ENCODE measurements around the gene ELMO1. TPM values are rescaled to one million over a fixed set of nuclear protein-coding genes. Genes with fewer than 3 reads are reported as not detected.
A peak's percentile ranks its signal among the peaks of the same experiment; 100 is the strongest.

ELMO1 gene
- total and polyA plus RNA-seq, 4 donors: 6.7 to 51.5 (median 14.8) TPM

DNA sequence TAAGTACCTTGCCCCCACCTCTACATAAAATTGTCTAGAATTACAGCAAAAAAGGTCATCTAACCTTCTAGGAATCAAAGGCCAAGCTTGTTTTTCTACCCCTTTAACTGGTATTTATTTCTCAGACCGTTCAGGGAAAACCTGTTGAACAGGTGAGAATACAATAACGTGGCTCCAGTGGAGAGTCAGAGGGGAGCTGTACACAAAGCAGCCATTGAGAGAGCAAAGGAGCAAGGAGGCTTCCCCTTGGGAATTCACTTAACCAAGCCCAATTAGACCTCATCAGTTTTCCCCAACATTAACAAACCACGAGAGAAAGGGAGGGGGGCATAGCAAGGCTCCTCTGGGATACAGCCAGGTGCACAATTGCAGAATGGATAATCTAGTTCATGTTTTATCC, 101.9 kb downstream of the ELMO1 start:
- Histone ChIP-seq H3K27me3 (ENCODE audit: control insufficient read depth in 4 of 4, insufficient read depth in 4 of 4, low read length in 3 of 4) (no peaks in the 10 kb centered on the region), H3K27ac (ENCODE audit: low read depth in 1 of 2, low read length in 2 of 2) (no peak overlapping the region), H3K4me1 (ENCODE audit: control insufficient read depth in 4 of 4, insufficient read depth in 4 of 4, low read length in 3 of 4) (peaks cover 0 to 7% (median 0%) of the 10 kb centered on the region in 4 donors), H3K9me3 (ENCODE audit: control insufficient read depth in 4 of 4, low read length in 3 of 4) (no peaks in the 10 kb centered on the region), H3K9ac (ENCODE audit: low read depth in 1 of 2, low read length in 2 of 2) (no peak overlapping the region), H3K36me3 (ENCODE audit: control insufficient read depth in 4 of 4, insufficient read depth in 3 of 4, low read depth in 1 of 4, low read length in 3 of 4) (peaks cover 0 to 2% (median 0%) of the 10 kb centered on the region in 4 donors), H3K4me3 (ENCODE audit: low read depth in 1 of 3, low read length in 3 of 3) (no peak overlapping the region)
- 74% methylated on average over 3 of the region's 3 CpGs for WGBS
- no peak for TF ChIP-seq HNF4G (IDR thresholded peaks at IDR 0.05)
- no peak for TF ChIP-seq SP1 (IDR thresholded peaks at IDR 0.05)
- TF ChIP-seq RXRA (IDR thresholded peaks at IDR 0.05): no peak
- TF ChIP-seq, protein P1, sequence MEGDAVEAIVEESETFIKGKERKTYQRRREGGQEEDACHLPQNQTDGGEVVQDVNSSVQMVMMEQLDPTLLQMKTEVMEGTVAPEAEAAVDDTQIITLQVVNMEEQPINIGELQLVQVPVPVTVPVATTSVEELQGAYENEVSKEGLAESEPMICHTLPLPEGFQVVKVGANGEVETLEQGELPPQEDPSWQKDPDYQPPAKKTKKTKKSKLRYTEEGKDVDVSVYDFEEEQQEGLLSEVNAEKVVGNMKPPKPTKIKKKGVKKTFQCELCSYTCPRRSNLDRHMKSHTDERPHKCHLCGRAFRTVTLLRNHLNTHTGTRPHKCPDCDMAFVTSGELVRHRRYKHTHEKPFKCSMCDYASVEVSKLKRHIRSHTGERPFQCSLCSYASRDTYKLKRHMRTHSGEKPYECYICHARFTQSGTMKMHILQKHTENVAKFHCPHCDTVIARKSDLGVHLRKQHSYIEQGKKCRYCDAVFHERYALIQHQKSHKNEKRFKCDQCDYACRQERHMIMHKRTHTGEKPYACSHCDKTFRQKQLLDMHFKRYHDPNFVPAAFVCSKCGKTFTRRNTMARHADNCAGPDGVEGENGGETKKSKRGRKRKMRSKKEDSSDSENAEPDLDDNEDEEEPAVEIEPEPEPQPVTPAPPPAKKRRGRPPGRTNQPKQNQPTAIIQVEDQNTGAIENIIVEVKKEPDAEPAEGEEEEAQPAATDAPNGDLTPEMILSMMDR (IDR thresholded peaks at IDR 0.05; ENCODE audit: low read depth, low read length, missing input control): no peak
- no peak for TF ChIP-seq NR2F2 (IDR thresholded peaks at IDR 0.05)
- DNase-seq (ENCODE audit: low spot score): no peak

DNA sequence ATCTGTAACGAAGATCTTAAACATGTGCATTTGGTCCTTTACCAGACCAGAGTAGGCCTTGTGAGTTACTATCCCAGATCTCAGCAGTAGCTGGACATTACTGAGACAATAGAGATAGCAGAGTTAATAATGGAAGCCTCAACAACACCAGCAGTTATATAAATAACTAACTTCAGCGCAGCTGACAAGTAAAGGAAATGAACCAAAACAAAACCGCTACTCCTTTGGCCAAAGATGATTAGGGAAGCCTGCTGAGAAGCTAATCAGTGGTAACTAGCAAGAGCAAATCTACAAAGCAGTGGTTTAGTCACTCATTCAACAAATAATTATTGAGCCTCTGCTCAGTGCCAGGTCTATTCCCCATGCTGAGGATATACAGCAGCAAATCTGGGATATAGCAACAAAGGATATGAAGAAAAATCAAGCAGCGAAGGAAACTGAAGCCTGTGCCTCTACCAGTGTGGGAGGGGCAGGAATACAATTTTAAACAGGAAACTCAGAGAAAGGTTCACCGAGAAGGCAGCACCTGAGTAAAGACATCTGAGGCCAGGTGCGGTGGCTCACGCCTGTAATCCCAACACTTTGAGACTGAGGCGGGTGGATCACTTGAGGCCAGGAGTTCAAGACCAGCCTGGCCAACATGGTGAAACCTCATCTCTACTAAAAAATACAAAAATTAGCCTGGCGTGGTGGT, 103.6 kb downstream of the ELMO1 start:
- H3K9ac ChIP-seq (ENCODE audit: low read depth in 1 of 2, low read length in 2 of 2): no peak overlapping the region
- TF ChIP-seq, protein P2, sequence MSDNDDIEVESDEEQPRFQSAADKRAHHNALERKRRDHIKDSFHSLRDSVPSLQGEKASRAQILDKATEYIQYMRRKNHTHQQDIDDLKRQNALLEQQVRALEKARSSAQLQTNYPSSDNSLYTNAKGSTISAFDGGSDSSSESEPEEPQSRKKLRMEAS (IDR thresholded peaks at IDR 0.05): no peak
- TF ChIP-seq RXRA (IDR thresholded peaks at IDR 0.05) (no peak), EGR1 (IDR thresholded peaks at IDR 0.05; ENCODE audit: low read depth in 2 of 2) (no peak), HNF4G (IDR thresholded peaks at IDR 0.05) (no peak), RAD21 (IDR thresholded peaks at IDR 0.05) (no peak), TAF1 (conservative IDR thresholded peaks at IDR 0.05) (no peak), YY1 (IDR thresholded peaks at IDR 0.05) (no peak), NR2F2 (IDR thresholded peaks at IDR 0.05) (no peak)
- TF ChIP-seq, protein P3, sequence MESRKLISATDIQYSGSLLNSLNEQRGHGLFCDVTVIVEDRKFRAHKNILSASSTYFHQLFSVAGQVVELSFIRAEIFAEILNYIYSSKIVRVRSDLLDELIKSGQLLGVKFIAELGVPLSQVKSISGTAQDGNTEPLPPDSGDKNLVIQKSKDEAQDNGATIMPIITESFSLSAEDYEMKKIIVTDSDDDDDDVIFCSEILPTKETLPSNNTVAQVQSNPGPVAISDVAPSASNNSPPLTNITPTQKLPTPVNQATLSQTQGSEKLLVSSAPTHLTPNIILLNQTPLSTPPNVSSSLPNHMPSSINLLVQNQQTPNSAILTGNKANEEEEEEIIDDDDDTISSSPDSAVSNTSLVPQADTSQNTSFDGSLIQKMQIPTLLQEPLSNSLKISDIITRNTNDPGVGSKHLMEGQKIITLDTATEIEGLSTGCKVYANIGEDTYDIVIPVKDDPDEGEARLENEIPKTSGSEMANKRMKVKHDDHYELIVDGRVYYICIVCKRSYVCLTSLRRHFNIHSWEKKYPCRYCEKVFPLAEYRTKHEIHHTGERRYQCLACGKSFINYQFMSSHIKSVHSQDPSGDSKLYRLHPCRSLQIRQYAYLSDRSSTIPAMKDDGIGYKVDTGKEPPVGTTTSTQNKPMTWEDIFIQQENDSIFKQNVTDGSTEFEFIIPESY (IDR thresholded peaks at IDR 0.05): no peak
- H3K4me1 ChIP-seq (ENCODE audit: control insufficient read depth in 4 of 4, insufficient read depth in 4 of 4, low read length in 3 of 4): peaks cover 0 to 7% (median 0%) of the 10 kb centered on the region in 4 donors
- 78% methylated on average over 9 of the region's 9 CpGs for WGBS
- H3K36me3 ChIP-seq (ENCODE audit: control insufficient read depth in 4 of 4, insufficient read depth in 3 of 4, low read depth in 1 of 4, low read length in 3 of 4): peaks cover 0 to 2% (median under 1%) of the 10 kb centered on the region in 4 donors
- H3K27me3 ChIP-seq (ENCODE audit: control insufficient read depth in 4 of 4, insufficient read depth in 4 of 4, low read length in 3 of 4): no peaks in the 10 kb centered on the region
- H3K27ac ChIP-seq (ENCODE audit: low read depth in 1 of 2, low read length in 2 of 2): no peak overlapping the region
- no peak overlapping the region for H3K4me3 ChIP-seq (ENCODE audit: low read depth in 1 of 3, low read length in 3 of 3)
- H3K9me3 ChIP-seq (ENCODE audit: control insufficient read depth in 4 of 4, low read length in 3 of 4): no peaks in the 10 kb centered on the region
- no peak for DNase-seq (ENCODE audit: low spot score)

DNA sequence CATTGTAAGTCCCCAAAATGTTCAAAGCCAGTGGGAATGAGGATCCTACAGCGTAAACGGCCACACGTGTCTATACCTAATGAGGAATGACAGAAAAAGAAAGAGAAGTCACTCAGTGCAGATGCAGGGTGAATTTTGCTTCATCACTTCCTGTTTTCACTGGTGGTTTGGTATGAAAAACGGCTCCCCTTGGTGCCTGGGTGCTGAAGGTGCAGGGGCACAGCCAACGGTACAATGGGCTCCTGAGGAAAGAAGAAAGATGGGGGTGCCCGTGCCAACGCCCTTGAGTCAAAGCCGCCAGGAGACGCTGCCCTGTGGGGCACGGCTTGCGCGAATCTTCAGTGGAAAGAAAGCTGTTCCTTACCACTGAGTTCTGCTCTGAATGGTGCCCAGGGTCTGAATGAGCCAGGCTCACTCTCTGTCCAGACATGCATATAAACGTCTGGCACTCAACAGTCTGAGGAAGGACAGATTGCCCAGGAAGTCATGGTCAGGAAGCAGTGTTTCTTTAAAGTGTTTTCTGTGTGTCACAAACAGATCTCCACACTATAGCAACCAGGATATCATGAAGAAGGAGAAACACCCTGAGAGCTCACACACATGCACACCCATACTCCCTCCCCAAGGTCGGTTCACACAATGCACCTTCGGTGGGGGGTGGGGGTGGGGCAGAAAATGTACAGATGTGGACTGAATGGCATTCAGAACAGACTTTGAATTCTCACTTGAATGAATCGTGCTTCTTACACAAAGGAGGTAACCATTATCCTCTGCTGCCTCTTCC, 105.8 kb downstream of the ELMO1 start:
- Histone ChIP-seq H3K9me3 (ENCODE audit: control insufficient read depth in 4 of 4, low read length in 3 of 4) (no peaks in the 10 kb centered on the region), H3K27ac (ENCODE audit: low read depth in 1 of 2, low read length in 2 of 2) (peak overlapping the region in 1 of 2 donors; percentile 52), H3K4me3 (ENCODE audit: low read depth in 1 of 3, low read length in 3 of 3) (no peak overlapping the region), H3K36me3 (ENCODE audit: control insufficient read depth in 4 of 4, insufficient read depth in 3 of 4, low read depth in 1 of 4, low read length in 3 of 4) (peaks cover 0 to 8% (median 4%) of the 10 kb centered on the region in 4 donors), H3K4me1 (ENCODE audit: control insufficient read depth in 4 of 4, insufficient read depth in 4 of 4, low read length in 3 of 4) (peaks cover 0 to 7% (median 0%) of the 10 kb centered on the region in 4 donors), H3K27me3 (ENCODE audit: control insufficient read depth in 4 of 4, insufficient read depth in 4 of 4, low read length in 3 of 4) (no peaks in the 10 kb centered on the region), H3K9ac (ENCODE audit: low read depth in 1 of 2, low read length in 2 of 2) (no peak overlapping the region)
- no peak for DNase-seq (ENCODE audit: low spot score)
- WGBS: 68% methylated on average over 16 of the region's 16 CpGs
- no peak for TF ChIP-seq YY1 (IDR thresholded peaks at IDR 0.05)
- no peak for TF ChIP-seq FOXA1 (IDR thresholded peaks at IDR 0.05)
- TF ChIP-seq FOXA2 (IDR thresholded peaks at IDR 0.05): no peak
- TF ChIP-seq, protein P2 (IDR thresholded peaks at IDR 0.05): no peak
- TF ChIP-seq, protein P1 (IDR thresholded peaks at IDR 0.05; ENCODE audit: low read depth, low read length, missing input control): no peak
- TF ChIP-seq SP1 (IDR thresholded peaks at IDR 0.05): no peak
- no peak for TF ChIP-seq JUND (IDR thresholded peaks at IDR 0.05)
- TF ChIP-seq HNF4G (IDR thresholded peaks at IDR 0.05): no peak
- no peak for TF ChIP-seq RAD21 (IDR thresholded peaks at IDR 0.05)
- no peak for TF ChIP-seq HNF4A (conservative IDR thresholded peaks at IDR 0.05)
- no peak for TF ChIP-seq NR2F2 (IDR thresholded peaks at IDR 0.05)
- TF ChIP-seq EGR1 (IDR thresholded peaks at IDR 0.05; ENCODE audit: low read depth in 2 of 2): no peak
- TF ChIP-seq, protein P3 (IDR thresholded peaks at IDR 0.05): no peak
- TF ChIP-seq RXRA (IDR thresholded peaks at IDR 0.05): no peak

Data from liver (tissue), 9 donors.